ENCODE measurements around the gene FSHR. TPM values are rescaled to one million over a fixed set of nuclear protein-coding genes. Genes with fewer than 3 reads are reported as not detected.

The FSHR gene
- total and polyA plus RNA-seq, 2 of the 4 experiments (the other 2 are of a cell fraction): not detected

DNA sequence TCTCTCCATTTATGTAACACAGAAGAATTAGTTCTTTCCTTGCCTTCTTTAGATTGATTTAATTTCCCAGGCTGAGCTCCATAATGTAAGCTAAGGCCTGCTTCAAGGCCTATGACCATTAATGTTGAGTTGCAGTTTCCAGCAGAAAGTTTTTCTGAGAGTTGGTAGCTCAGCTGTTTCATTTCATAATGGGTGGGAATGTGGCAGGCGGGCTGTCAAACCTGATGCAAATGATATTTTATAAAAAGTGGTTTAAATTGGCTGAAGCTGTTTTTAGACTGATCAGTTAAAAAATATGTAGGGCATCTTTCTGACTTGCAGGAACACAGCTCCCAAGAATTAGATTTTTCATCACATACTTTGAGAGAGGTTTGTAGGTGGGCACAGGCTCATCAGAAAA is 40.4 kb upstream of the FSHR start:
- POLR2A ChIA-PET (ENCODE audit: unreplicated experiment): no interaction called here
- H3K23ac ChIP-seq (ENCODE audit: low read depth, low read length): no peak overlapping the region

More for the DNA sequence above, 40.4 kb upstream of the FSHR start:
- H2AK5ac ChIP-seq (ENCODE audit: low read depth, low read length): no peak overlapping the region
- H3K4me3 ChIP-seq (ENCODE audit: insufficient read depth, low read depth, low read length): no peak overlapping the region
- H4K20me1 ChIP-seq (ENCODE audit: insufficient read depth, low read length): no peaks in the 10 kb centered on the region
- H3K4me1 ChIP-seq (ENCODE audit: control insufficient read depth, insufficient read depth, low read length): no peaks in the 10 kb centered on the region
- no peak for TF ChIP-seq CTCF (conservative IDR thresholded peaks at IDR 0.05; ENCODE audit: low read depth, low read length)
- no peak for TF ChIP-seq MAFK (IDR thresholded peaks at IDR 0.05; ENCODE audit: low read depth, low read length)
- no peak for TF ChIP-seq CEBPB (IDR thresholded peaks at IDR 0.05; ENCODE audit: low read depth, low read length)
- TF ChIP-seq, protein P1, sequence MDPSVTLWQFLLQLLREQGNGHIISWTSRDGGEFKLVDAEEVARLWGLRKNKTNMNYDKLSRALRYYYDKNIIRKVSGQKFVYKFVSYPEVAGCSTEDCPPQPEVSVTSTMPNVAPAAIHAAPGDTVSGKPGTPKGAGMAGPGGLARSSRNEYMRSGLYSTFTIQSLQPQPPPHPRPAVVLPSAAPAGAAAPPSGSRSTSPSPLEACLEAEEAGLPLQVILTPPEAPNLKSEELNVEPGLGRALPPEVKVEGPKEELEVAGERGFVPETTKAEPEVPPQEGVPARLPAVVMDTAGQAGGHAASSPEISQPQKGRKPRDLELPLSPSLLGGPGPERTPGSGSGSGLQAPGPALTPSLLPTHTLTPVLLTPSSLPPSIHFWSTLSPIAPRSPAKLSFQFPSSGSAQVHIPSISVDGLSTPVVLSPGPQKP (IDR thresholded peaks at IDR 0.05; ENCODE audit: borderline replicate concordance, low read depth, low read length): no peak
- TF ChIP-seq CHD1 (IDR thresholded peaks at IDR 0.05; ENCODE audit: low read depth, low read length): no peak
- BruUV-seq (replicated peaks): no TSS peak
- H3K27me3 ChIP-seq (ENCODE audit: control insufficient read depth, insufficient read depth, low read length): no peaks in the 10 kb centered on the region
- H2AK9ac ChIP-seq (replicated peaks; ENCODE audit: low read depth, low read length, poor library complexity): no peak overlapping the region
- H2BK120ac ChIP-seq (ENCODE audit: low read depth, low read length): no peak overlapping the region
- no peak overlapping the region for H4K8ac ChIP-seq (ENCODE audit: low read depth in 2 of 2, low read length in 2 of 2)
- H3K36me3 ChIP-seq (ENCODE audit: control insufficient read depth, insufficient read depth, low read length): no peaks in the 10 kb centered on the region
- H3K9me3 ChIP-seq (ENCODE audit: control insufficient read depth, insufficient read depth, low read length): peaks cover 4% of the 10 kb centered on the region
- H3K56ac ChIP-seq (ENCODE audit: extremely low read depth, insufficient read depth, low read length): no peak overlapping the region
- H2AFZ ChIP-seq (replicated peaks; ENCODE audit: low read length, poor library complexity): no peak overlapping the region
- no peak overlapping the region for H3K14ac ChIP-seq (replicated peaks; ENCODE audit: low read depth, low read length)
- DNase-seq (no peak), ATAC-seq (ENCODE audit: low read depth) (no peak)
- no peak overlapping the region for H2BK5ac ChIP-seq (ENCODE audit: low read depth, low read length, poor library complexity, severe bottlenecking)
- H3K4ac ChIP-seq (ENCODE audit: low read depth, low read length): no peak overlapping the region
- dilution Hi-C loops (cut with HindIII; ENCODE audit: low sequenced_read_pairs, unreplicated experiment) (no loop called here), intact Hi-C loops (cut with micrococcal nuclease) (no loop called here), in situ Hi-C loops (cut with MboI; ENCODE audit: low sequenced_read_pairs) (no loop called here)
- H2BK15ac ChIP-seq (ENCODE audit: low read depth, low read length): no peak overlapping the region
- WGBS, 2 experiments (ENCODE audit: extremely low coverage in 2 of 2, insufficient read length in 1 of 2): no CpG with 5 or more reads among the region's 1 CpG
- no peak overlapping the region for H4K91ac ChIP-seq (ENCODE audit: insufficient read depth, low read depth, low read length)
- H4K5ac ChIP-seq (ENCODE audit: low read depth, low read length): no peak overlapping the region
- no peak overlapping the region for H3K18ac ChIP-seq (ENCODE audit: low read depth, low read length)
- H3K79me1 ChIP-seq (ENCODE audit: low read depth in 1 of 2, low read length in 2 of 2): no peaks in the 10 kb centered on the region
- H3K9ac ChIP-seq (ENCODE audit: low read depth, low read length): no peak overlapping the region
- CTCF ChIA-PET: no interaction called here
- no peak overlapping the region for H2BK20ac ChIP-seq (ENCODE audit: low read depth, low read length)
- no peak overlapping the region for H3K4me2 ChIP-seq (ENCODE audit: low read depth, low read length)
- no peak overlapping the region for H3K27ac ChIP-seq (ENCODE audit: insufficient read depth, low read length)
- no peaks in the 10 kb centered on the region for H3K9me1 ChIP-seq (ENCODE audit: insufficient read depth, low read length)

Data from IMR-90 (cell line).